SK-N-SH (cell line): ENCODE data around the gene SMYD3. TPM values are rescaled to one million over a fixed set of nuclear protein-coding genes. Genes with fewer than 3 reads are reported as not detected.

Experiments used
- CTCF ChIA-PET: fragments of 300-600, 350-600 bp; formaldehyde crosslinking; extraction: SDS; loops from one replicate; lab custom pipeline; 2021; lab: Yijun Ruan, JAX
- POLR2A ChIA-PET: fragments of 350-600 bp; sonication (Branson Sonifier 250); formaldehyde crosslinking; extraction: SDS; loops from one replicate; lab custom pipeline; 2020; ENCODE audit warnings: antibody characterized with exemption, inconsistent platforms; lab: Yijun Ruan, JAX
- DNase-seq: peaks from one replicate; pipeline ENCODE4 v3.0.0; 2012
- H2AFZ ChIP-seq: fragments of 200-600 bp; sonication (generic); 2 replicates; pipeline ENCODE4 v1.8.1; 2016; ENCODE audit warnings: antibody characterized with exemption, mild to moderate bottlenecking, low read depth
- H3F3A ChIP-seq: fragments of 200-600 bp; sonication (generic); replicated peaks from 2 replicates; pipeline ENCODE3; 2016; ENCODE audit warnings: antibody characterized with exemption, mild to moderate bottlenecking; ENCODE audit not compliant: insufficient read depth
- H3K27ac ChIP-seq, 2 experiments: fragments of 200-500 bp in 1 of 2; fragments of 200-600 bp in 1 of 2; sonication (Bioruptor generic) in 1 of 2; sonication (generic), shearing (Covaris generic) in 1 of 2; 2 replicates each; pipeline versions ENCODE4 v1.5.1 to v1.6.1; 2014 to 2016; ENCODE audit warnings: low read depth in 2 of 2, inconsistent platforms in 1 of 2, low read length in 1 of 2, mild to moderate bottlenecking in 1 of 2, mixed read lengths in 1 of 2
- H3K27me3 ChIP-seq: fragments of 200-600 bp; sonication (generic), shearing (Covaris generic); 2 replicates; pipeline ENCODE4 v1.6.1; 2016; ENCODE audit warnings: mixed run types; ENCODE audit not compliant: insufficient read depth
- H3K36me3 ChIP-seq, 2 experiments: fragments of 200-500 bp in 1 of 2; fragments of 200-600 bp in 1 of 2; sonication (Bioruptor generic) in 1 of 2; sonication (generic) in 1 of 2; replicated peaks in 1 of 2; 2 replicates each; pipeline versions ENCODE3 to v1.5.1; 2014 to 2016; ENCODE audit warnings: low read length in 1 of 2, mild to moderate bottlenecking in 1 of 2; ENCODE audit not compliant: insufficient read depth in 2 of 2, control insufficient read depth in 1 of 2
- H3K4me1 ChIP-seq, 2 experiments: fragments of 200-500 bp in 1 of 2; fragments of 200-600 bp in 1 of 2; sonication (Bioruptor generic) in 1 of 2; sonication (generic), shearing (Covaris generic) in 1 of 2; 2 replicates each; pipeline versions ENCODE4 v1.5.1 to v1.6.1; 2014 to 2016; ENCODE audit warnings: low read depth in 1 of 2, low read length in 1 of 2, mixed run types in 1 of 2; ENCODE audit not compliant: insufficient read depth in 2 of 2, control insufficient read depth in 1 of 2
- H3K4me2 ChIP-seq: fragments of 200-600 bp; sonication (generic), shearing (Covaris generic); 2 replicates; pipeline ENCODE4 v1.6.1; 2017; ENCODE audit warnings: mixed run types
- H3K4me3 ChIP-seq, 2 experiments: fragments of 200-500 bp in 1 of 2; fragments of 200-600 bp in 1 of 2; sonication (Bioruptor generic) in 1 of 2; sonication (generic), shearing (Covaris generic) in 1 of 2; 2 replicates each; pipeline versions ENCODE4 v1.5.1 to v1.8.1; 2014 to 2016; ENCODE audit warnings: low read depth in 2 of 2, inconsistent platforms in 1 of 2, low read length in 1 of 2, mild to moderate bottlenecking in 1 of 2, mixed read lengths in 1 of 2, moderate library complexity in 1 of 2
- H3K79me2 ChIP-seq: fragments of 200-600 bp; sonication (generic); 2 replicates; pipeline ENCODE4 v1.8.1; 2017; ENCODE audit warnings: mild to moderate bottlenecking; ENCODE audit not compliant: insufficient read depth
- H3K9ac ChIP-seq: fragments of 200-600 bp; sonication (generic); 2 replicates; pipeline ENCODE4 v1.6.1; 2017; ENCODE audit warnings: mixed run types
- H3K9me2 ChIP-seq: fragments of 200-600 bp; sonication (generic); 2 replicates; pipeline ENCODE4 v1.6.1; 2017; ENCODE audit warnings: mixed run types
- H3K9me3 ChIP-seq: fragments of 200-600 bp; sonication (generic); 2 replicates; pipeline ENCODE4 v1.6.1; 2017; ENCODE audit warnings: mixed run types, mild to moderate bottlenecking, moderate library complexity
- H4K20me1 ChIP-seq: fragments of 200-600 bp; sonication (generic); 2 replicates; pipeline ENCODE4 v1.6.1; 2017; ENCODE audit warnings: mild to moderate bottlenecking, mixed run types; ENCODE audit not compliant: insufficient read depth
- ELF1 ChIP-seq: IDR thresholded peaks from 2 replicates; pipeline ENCODE4 v1.4.0; 2012
- EP300 ChIP-seq, 2 experiments: IDR thresholded peaks; 2 replicates each; pipeline versions ENCODE4 v1.4.0 to v1.6.1; 2012; ENCODE audit warnings: borderline replicate concordance in 1 of 2, low read depth in 1 of 2, low read length in 1 of 2
- EZH2phosphoT487 ChIP-seq: fragments of 200-600 bp; sonication (generic); IDR thresholded peaks from 2 replicates; pipeline ENCODE4 v1.6.1; 2017; ENCODE audit warnings: low read depth, mixed run types, mild to moderate bottlenecking, antibody characterized with exemption, moderate library complexity, borderline replicate concordance
- FOSL2 ChIP-seq: IDR thresholded peaks from 2 replicates; pipeline ENCODE4 v1.4.0; 2012; ENCODE audit warnings: low read depth, mild to moderate bottlenecking, moderate library complexity, borderline replicate concordance
- FOXJ3 ChIP-seq: sonication (generic); formaldehyde crosslinking; IDR thresholded peaks from 2 replicates; pipeline ENCODE4 v1.5.1; 2020; ENCODE audit warnings: mild to moderate bottlenecking, missing genetic modification reagents
- GABPA ChIP-seq: IDR thresholded peaks from 2 replicates; pipeline ENCODE4 v1.4.0; 2012; ENCODE audit warnings: low read depth, mild to moderate bottlenecking
- MEF2A ChIP-seq: IDR thresholded peaks from 2 replicates; pipeline ENCODE4 v1.4.0; 2012; ENCODE audit warnings: low read depth, borderline replicate concordance
- MXI1 ChIP-seq: IDR thresholded peaks from 2 replicates; pipeline ENCODE4 v1.6.1; 2012; ENCODE audit warnings: mild to moderate bottlenecking, low read depth, low read length, improper control_type of control experiment
- NFIC ChIP-seq: IDR thresholded peaks from 2 replicates; pipeline ENCODE4 v1.4.0; 2012; ENCODE audit warnings: borderline replicate concordance
- NRF1 ChIP-seq: IDR thresholded peaks from 2 replicates; pipeline ENCODE4 v1.6.1; 2012; ENCODE audit warnings: low read depth, mild to moderate bottlenecking, low read length
- RAD21 ChIP-seq: IDR thresholded peaks from 2 replicates; pipeline ENCODE4 v1.6.1; 2012; ENCODE audit warnings: mild to moderate bottlenecking, low read length
- RCOR1 ChIP-seq: fragments of 150-350 bp; IDR thresholded peaks from 2 replicates; pipeline ENCODE4 v1.6.1; 2017; ENCODE audit warnings: antibody characterized with exemption, low read length
- RFX5 ChIP-seq: IDR thresholded peaks from 2 replicates; pipeline ENCODE4 v1.6.1; 2012; ENCODE audit warnings: mild to moderate bottlenecking, improper control_type of control experiment, low read length
- RXRA ChIP-seq: IDR thresholded peaks from 2 replicates; pipeline ENCODE4 v1.4.0; 2012; ENCODE audit warnings: low read depth, mild to moderate bottlenecking, borderline replicate concordance
- SIN3A ChIP-seq: IDR thresholded peaks from 2 replicates; pipeline ENCODE4 v1.6.1; 2012; ENCODE audit warnings: low read depth, mild to moderate bottlenecking, low read length, moderate library complexity, borderline replicate concordance
- TCF12 ChIP-seq: IDR thresholded peaks from 2 replicates; pipeline ENCODE4 v1.4.0; 2012
- TEAD4 ChIP-seq: IDR thresholded peaks from 2 replicates; pipeline ENCODE4 v1.4.0; 2012; ENCODE audit warnings: mild to moderate bottlenecking, borderline replicate concordance; ENCODE audit not compliant: insufficient read depth
- WGBS: methylation state at CpG from one replicate; pipeline ENCODE4 v1.1.6; 2017; ENCODE audit warnings: low lambda C conversion rate; 5-methylcytosine and 5-hydroxymethylcytosine counted together
- polyA plus RNA-seq, 3 experiments: library from polyadenylated mRNA; depleted of rRNA; stranded (reverse); fragments of >200 nt; gene quantifications; 2 replicates each; pipeline ENCODE4 v1.2.3, GENCODE V29; 2012
- TF ChIP-seq, protein P1 (sequence below): fragments of 150-350 bp; IDR thresholded peaks from 2 replicates; pipeline ENCODE4 v1.6.1; 2016; ENCODE audit warnings: mild to moderate bottlenecking, low read depth, low read length
- TF ChIP-seq, protein P2 (sequence below): IDR thresholded peaks from 2 replicates; pipeline ENCODE4 v1.4.0; 2012; ENCODE audit warnings: low read depth
- TF ChIP-seq, protein P3 (sequence below): fragments of 150-350 bp; IDR thresholded peaks from 2 replicates; pipeline ENCODE4 v1.6.1; 2017; ENCODE audit warnings: antibody characterized with exemption, low read length, low read depth, borderline replicate concordance
- TF ChIP-seq, protein P4 (sequence below): IDR thresholded peaks from 2 replicates; pipeline ENCODE4 v1.4.0; 2012; ENCODE audit warnings: low read depth, borderline replicate concordance
- TF ChIP-seq, protein P5 (sequence below): fragments of 200-600 bp; sonication (generic); IDR thresholded peaks from 2 replicates; pipeline ENCODE4 v1.6.1; 2017; ENCODE audit warnings: antibody characterized with exemption, mild to moderate bottlenecking, moderate library complexity

The SMYD3 gene
- polyA plus RNA-seq, 1 of the 3 experiments (the other 2 are of a cell fraction) = 31.4 TPM

DNA sequence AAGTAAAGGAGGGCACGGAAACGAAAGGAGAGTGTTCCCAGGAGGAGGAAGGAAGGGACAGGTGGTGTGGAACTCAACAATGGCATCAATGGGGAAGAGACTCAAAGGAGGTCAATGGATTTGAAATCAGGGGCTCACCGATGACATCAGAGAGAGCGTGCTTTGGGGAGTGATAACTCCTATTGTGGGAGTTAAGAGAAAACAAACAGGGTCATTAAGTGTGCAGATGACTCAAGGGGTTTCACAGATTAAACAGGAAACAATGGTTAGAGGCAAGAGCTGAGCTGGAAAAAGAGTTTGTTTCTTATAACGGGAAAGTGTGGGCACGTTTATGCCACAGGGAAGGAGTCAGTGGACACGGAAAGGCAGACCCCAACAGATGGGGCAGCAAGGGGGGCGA, 629.1 kb downstream of the SMYD3 start:
- Histone ChIP-seq H3K4me2 (no peak overlapping the region), H3K4me3 (no peak overlapping the region), H3K4me1 (peaks cover 33 to 54% of the 10 kb centered on the region in 2 experiments), H3K79me2 (no peaks in the 10 kb centered on the region), H3K36me3 (no peaks in the 10 kb centered on the region), H4K20me1 (no peaks in the 10 kb centered on the region), H3K9me3 (no peaks in the 10 kb centered on the region), H3F3A (peaks cover 31% of the 10 kb centered on the region), H3K9me2 (no peaks in the 10 kb centered on the region), H3K27me3 (no peaks in the 10 kb centered on the region), H2AFZ (no peak overlapping the region), H3K27ac (peak overlapping the region in 1 of 2 experiments; percentile 100; a peak in 2 of 4 replicates), H3K9ac (no peak overlapping the region)
- no peak for DNase-seq
- no peak for TF ChIP-seq MEF2A
- no peak for TF ChIP-seq GABPA
- TF ChIP-seq, protein P1, sequence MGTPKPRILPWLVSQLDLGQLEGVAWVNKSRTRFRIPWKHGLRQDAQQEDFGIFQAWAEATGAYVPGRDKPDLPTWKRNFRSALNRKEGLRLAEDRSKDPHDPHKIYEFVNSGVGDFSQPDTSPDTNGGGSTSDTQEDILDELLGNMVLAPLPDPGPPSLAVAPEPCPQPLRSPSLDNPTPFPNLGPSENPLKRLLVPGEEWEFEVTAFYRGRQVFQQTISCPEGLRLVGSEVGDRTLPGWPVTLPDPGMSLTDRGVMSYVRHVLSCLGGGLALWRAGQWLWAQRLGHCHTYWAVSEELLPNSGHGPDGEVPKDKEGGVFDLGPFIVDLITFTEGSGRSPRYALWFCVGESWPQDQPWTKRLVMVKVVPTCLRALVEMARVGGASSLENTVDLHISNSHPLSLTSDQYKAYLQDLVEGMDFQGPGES = no peak
- TF ChIP-seq, protein P2, sequence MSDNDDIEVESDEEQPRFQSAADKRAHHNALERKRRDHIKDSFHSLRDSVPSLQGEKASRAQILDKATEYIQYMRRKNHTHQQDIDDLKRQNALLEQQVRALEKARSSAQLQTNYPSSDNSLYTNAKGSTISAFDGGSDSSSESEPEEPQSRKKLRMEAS = no peak
- no peak for TF ChIP-seq TCF12
- no peak for TF ChIP-seq EP300 (IDR thresholded peaks at IDR 0.05; ENCODE audit: borderline replicate concordance in 1 of 2, low read depth in 1 of 2, low read length in 1 of 2)
- no peak for TF ChIP-seq TEAD4
- TF ChIP-seq MXI1 = no peak
- no peak for TF ChIP-seq ELF1
- ChIA-PET POLR2A (no interaction called here), CTCF (no interaction called here)
- WGBS = 80% methylated on average over 8 of the region's 8 CpGs

DNA sequence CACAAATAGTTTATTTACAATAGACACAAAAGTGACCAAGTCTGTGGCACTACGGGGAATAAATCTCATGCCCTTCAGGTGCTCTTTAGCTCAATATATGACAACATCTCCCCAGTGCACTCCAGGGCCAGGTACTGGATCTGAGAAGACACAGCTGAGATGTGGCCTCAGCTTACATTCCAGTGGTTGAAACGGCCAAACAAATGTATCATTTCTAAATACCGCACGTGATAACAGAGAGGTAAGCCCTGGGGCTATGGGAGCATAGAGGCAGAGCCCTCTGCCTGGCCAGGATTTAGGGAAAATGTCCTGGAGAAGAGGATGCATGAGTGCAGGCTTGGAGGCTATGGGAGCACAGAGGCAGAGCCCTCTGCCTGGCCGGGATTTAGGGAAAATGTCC, 630.5 kb downstream of the SMYD3 start:
- Histone ChIP-seq H3K4me1 (peaks cover 30 to 68% of the 10 kb centered on the region in 2 experiments), H3K4me2 (no peak overlapping the region), H3K9ac (no peak overlapping the region), H3K9me2 (no peaks in the 10 kb centered on the region), H2AFZ (no peak overlapping the region), H3K36me3 (no peaks in the 10 kb centered on the region), H3F3A (peaks cover 31% of the 10 kb centered on the region), H3K4me3 (no peak overlapping the region), H3K9me3 (no peaks in the 10 kb centered on the region), H3K79me2 (no peaks in the 10 kb centered on the region), H3K27ac (peak overlapping the region; percentile 96 to 100), H4K20me1 (no peaks in the 10 kb centered on the region), H3K27me3 (no peaks in the 10 kb centered on the region)
- ChIA-PET CTCF (interaction anchor here (0.6 to 3.5 kb wide), 3 partner anchors 12 to 127 kb away, joined by 3 to 10 read pairs (median 4); no protein-coding TSS in a partner anchor), POLR2A (interaction anchor here (0.7 kb wide), 1 partner anchor 70 kb away, joined by 3 read pairs; no protein-coding TSS in a partner anchor)
- DNase-seq = no peak
- TF ChIP-seq ELF1 (no peak), FOSL2 (no peak), NFIC (no peak), RXRA (no peak), NRF1 (no peak), RAD21 (no peak), TEAD4 (no peak), RFX5 (no peak), EZH2phosphoT487 (no peak), RCOR1 (no peak), GABPA (no peak), FOXJ3 (no peak), TCF12 (no peak), SIN3A (no peak)
- TF ChIP-seq, protein P3, sequence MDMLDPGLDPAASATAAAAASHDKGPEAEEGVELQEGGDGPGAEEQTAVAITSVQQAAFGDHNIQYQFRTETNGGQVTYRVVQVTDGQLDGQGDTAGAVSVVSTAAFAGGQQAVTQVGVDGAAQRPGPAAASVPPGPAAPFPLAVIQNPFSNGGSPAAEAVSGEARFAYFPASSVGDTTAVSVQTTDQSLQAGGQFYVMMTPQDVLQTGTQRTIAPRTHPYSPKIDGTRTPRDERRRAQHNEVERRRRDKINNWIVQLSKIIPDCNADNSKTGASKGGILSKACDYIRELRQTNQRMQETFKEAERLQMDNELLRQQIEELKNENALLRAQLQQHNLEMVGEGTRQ = no peak
- TF ChIP-seq, protein P4, sequence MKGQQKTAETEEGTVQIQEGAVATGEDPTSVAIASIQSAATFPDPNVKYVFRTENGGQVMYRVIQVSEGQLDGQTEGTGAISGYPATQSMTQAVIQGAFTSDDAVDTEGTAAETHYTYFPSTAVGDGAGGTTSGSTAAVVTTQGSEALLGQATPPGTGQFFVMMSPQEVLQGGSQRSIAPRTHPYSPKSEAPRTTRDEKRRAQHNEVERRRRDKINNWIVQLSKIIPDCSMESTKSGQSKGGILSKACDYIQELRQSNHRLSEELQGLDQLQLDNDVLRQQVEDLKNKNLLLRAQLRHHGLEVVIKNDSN = no peak
- TF ChIP-seq, protein P5, sequence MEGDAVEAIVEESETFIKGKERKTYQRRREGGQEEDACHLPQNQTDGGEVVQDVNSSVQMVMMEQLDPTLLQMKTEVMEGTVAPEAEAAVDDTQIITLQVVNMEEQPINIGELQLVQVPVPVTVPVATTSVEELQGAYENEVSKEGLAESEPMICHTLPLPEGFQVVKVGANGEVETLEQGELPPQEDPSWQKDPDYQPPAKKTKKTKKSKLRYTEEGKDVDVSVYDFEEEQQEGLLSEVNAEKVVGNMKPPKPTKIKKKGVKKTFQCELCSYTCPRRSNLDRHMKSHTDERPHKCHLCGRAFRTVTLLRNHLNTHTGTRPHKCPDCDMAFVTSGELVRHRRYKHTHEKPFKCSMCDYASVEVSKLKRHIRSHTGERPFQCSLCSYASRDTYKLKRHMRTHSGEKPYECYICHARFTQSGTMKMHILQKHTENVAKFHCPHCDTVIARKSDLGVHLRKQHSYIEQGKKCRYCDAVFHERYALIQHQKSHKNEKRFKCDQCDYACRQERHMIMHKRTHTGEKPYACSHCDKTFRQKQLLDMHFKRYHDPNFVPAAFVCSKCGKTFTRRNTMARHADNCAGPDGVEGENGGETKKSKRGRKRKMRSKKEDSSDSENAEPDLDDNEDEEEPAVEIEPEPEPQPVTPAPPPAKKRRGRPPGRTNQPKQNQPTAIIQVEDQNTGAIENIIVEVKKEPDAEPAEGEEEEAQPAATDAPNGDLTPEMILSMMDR = no peak
- 75% methylated on average over 5 of the region's 5 CpGs for WGBS
